ENCODE measurements around the gene SSNA1. TPM values are rescaled to one million over a fixed set of nuclear protein-coding genes. Genes with fewer than 3 reads are reported as not detected.

SSNA1 gene
- total RNA-seq, 2 experiments from 2014 or later = 80.2 to 91.3 TPM

- CTCF ChIA-PET = no interaction called here
- no peaks in the 10 kb centered on the region for H3K9me3 Mint-ChIP-seq (ENCODE audit: low read depth)
- no peak overlapping the region for H3K27ac Mint-ChIP-seq
- peaks cover 41% of the 10 kb centered on the region for H3K27me3 Mint-ChIP-seq
- no peaks in the 10 kb centered on the region for H3K36me3 Mint-ChIP-seq
- H3K4me3 Mint-ChIP-seq = no peak overlapping the region
- peaks cover 13% of the 10 kb centered on the region for H3K4me1 Mint-ChIP-seq
- ATAC-seq = no peak
- no peak for DNase-seq
Measured at GRCh38 chr9:137160716-137161557, 27.5 kb upstream of the SSNA1 start.

GRCh38 chr9:137161558-137162486 lies 26.7 kb upstream of the SSNA1 start:
- Mint-ChIP-seq H3K36me3 (no peaks in the 10 kb centered on the region), H3K9me3 (ENCODE audit: low read depth) (no peaks in the 10 kb centered on the region), H3K27ac (no peak overlapping the region), H3K4me1 (peaks cover 11% of the 10 kb centered on the region), H3K27me3 (peaks cover 44% of the 10 kb centered on the region), H3K4me3 (no peak overlapping the region)
- DNase-seq = no peak
- ATAC-seq = no peak
- CTCF ChIA-PET = interaction anchor here (1.3 kb wide), 1 partner anchor 15 kb away, joined by 4 read pairs; no protein-coding TSS in a partner anchor

- H3K27me3 Mint-ChIP-seq = peaks cover 46% of the 10 kb centered on the region
- ATAC-seq = no peak
Measured at GRCh38 chr9:137162505-137163364, 25.7 kb upstream of the SSNA1 start.

GRCh38 chr9:137163365-137163715 lies 25.1 kb upstream of the SSNA1 start:
- no peaks in the 10 kb centered on the region for H3K36me3 Mint-ChIP-seq

More at GRCh38 chr9:137162505-137163364, 25.7 kb upstream of the SSNA1 start:
- Mint-ChIP-seq H3K9me3 (ENCODE audit: low read depth) (no peaks in the 10 kb centered on the region), H3K4me1 (peaks cover 11% of the 10 kb centered on the region), H3K27ac (no peak overlapping the region), H3K4me3 (no peak overlapping the region), H3K36me3 (no peaks in the 10 kb centered on the region)
- no peak for DNase-seq
- CTCF ChIA-PET = interaction anchor here (1.3 kb wide), 1 partner anchor 14 kb away, joined by 4 read pairs; no protein-coding TSS in a partner anchor

GRCh38 chr9:137163805-137164204 lies 24.7 kb upstream of the SSNA1 start:
- peaks cover 4% of the 10 kb centered on the region for H3K4me1 Mint-ChIP-seq
- no peak overlapping the region for H3K27ac Mint-ChIP-seq
- CTCF ChIA-PET = no interaction called here
- DNase-seq (no peak), ATAC-seq (no peak)
- H3K36me3 Mint-ChIP-seq = no peaks in the 10 kb centered on the region
- no peak overlapping the region for H3K4me3 Mint-ChIP-seq
- peaks cover 40% of the 10 kb centered on the region for H3K27me3 Mint-ChIP-seq
- no peaks in the 10 kb centered on the region for H3K9me3 Mint-ChIP-seq (ENCODE audit: low read depth)

More at GRCh38 chr9:137163365-137163715, 25.1 kb upstream of the SSNA1 start:
- Mint-ChIP-seq H3K27ac (no peak overlapping the region), H3K4me3 (no peak overlapping the region), H3K4me1 (peaks cover 7% of the 10 kb centered on the region), H3K27me3 (peaks cover 41% of the 10 kb centered on the region), H3K9me3 (ENCODE audit: low read depth) (no peaks in the 10 kb centered on the region)
- DNase-seq (no peak), ATAC-seq (no peak)
- CTCF ChIA-PET = interaction anchor here (1.3 kb wide), 1 partner anchor 13 kb away, joined by 4 read pairs; no protein-coding TSS in a partner anchor

- no peaks in the 10 kb centered on the region for H3K4me1 Mint-ChIP-seq
- H3K27me3 Mint-ChIP-seq = peaks cover 35% of the 10 kb centered on the region
- no peak overlapping the region for H3K4me3 Mint-ChIP-seq
- H3K36me3 Mint-ChIP-seq = no peaks in the 10 kb centered on the region
- DNase-seq (no peak), ATAC-seq (no peak)
- no peaks in the 10 kb centered on the region for H3K9me3 Mint-ChIP-seq (ENCODE audit: low read depth)
- CTCF ChIA-PET = interaction anchor here (1.6 kb wide), 1 partner anchor 12 kb away, joined by 4 read pairs; no protein-coding TSS in a partner anchor
- H3K27ac Mint-ChIP-seq = no peak overlapping the region
Measured at GRCh38 chr9:137164370-137165249, 23.9 kb upstream of the SSNA1 start.

- ATAC-seq (no peak), DNase-seq (no peak)
- Mint-ChIP-seq H3K4me3 (no peak overlapping the region), H3K27ac (no peak overlapping the region), H3K27me3 (peaks cover 34% of the 10 kb centered on the region), H3K4me1 (no peaks in the 10 kb centered on the region), H3K36me3 (no peaks in the 10 kb centered on the region), H3K9me3 (ENCODE audit: low read depth) (no peaks in the 10 kb centered on the region)
- CTCF ChIA-PET = interaction anchor here (1.6 kb wide), 1 partner anchor 11 kb away, joined by 4 read pairs; no protein-coding TSS in a partner anchor
Measured at GRCh38 chr9:137165250-137165836, 23.1 kb upstream of the SSNA1 start.

GRCh38 chr9:137166380-137167229 lies 21.9 kb upstream of the SSNA1 start:
- CTCF ChIA-PET = interaction anchor here (1.6 kb wide), 1 partner anchor 10 kb away, joined by 4 read pairs; no protein-coding TSS in a partner anchor
- Mint-ChIP-seq H3K27ac (no peak overlapping the region), H3K9me3 (ENCODE audit: low read depth) (no peaks in the 10 kb centered on the region), H3K36me3 (no peaks in the 10 kb centered on the region), H3K4me1 (no peaks in the 10 kb centered on the region), H3K27me3 (peaks cover 40% of the 10 kb centered on the region), H3K4me3 (no peak overlapping the region)
- no peak for DNase-seq
- no peak for ATAC-seq

- no peaks in the 10 kb centered on the region for H3K4me1 Mint-ChIP-seq
- H3K36me3 Mint-ChIP-seq = no peaks in the 10 kb centered on the region
- no peak overlapping the region for H3K4me3 Mint-ChIP-seq
- CTCF ChIA-PET = no interaction called here
- H3K27ac Mint-ChIP-seq = no peak overlapping the region
- ATAC-seq (no peak), DNase-seq (no peak)
- H3K27me3 Mint-ChIP-seq = peaks cover 39% of the 10 kb centered on the region
- H3K9me3 Mint-ChIP-seq (ENCODE audit: low read depth) = no peaks in the 10 kb centered on the region
Measured at GRCh38 chr9:137167277-137167746, 21.2 kb upstream of the SSNA1 start.

GRCh38 chr9:137167747-137168572 lies 20.5 kb upstream of the SSNA1 start:
- no peaks in the 10 kb centered on the region for H3K9me3 Mint-ChIP-seq (ENCODE audit: low read depth)
- no peak overlapping the region for H3K27ac Mint-ChIP-seq
- no peak for DNase-seq
- CTCF ChIA-PET = no interaction called here
- H3K4me3 Mint-ChIP-seq = no peak overlapping the region
- peaks cover 40% of the 10 kb centered on the region for H3K27me3 Mint-ChIP-seq
- ATAC-seq = no peak
- no peaks in the 10 kb centered on the region for H3K36me3 Mint-ChIP-seq
- H3K4me1 Mint-ChIP-seq = no peaks in the 10 kb centered on the region

Data from activated CD8-positive, alpha-beta memory T cell treated with anti-CD3 and anti-CD28 coated beads, Interleukin-2, amount 10 ng/mL, durations not matched to agents 7 days and 5 days (primary cell).